Activated naive CD8-positive, alpha-beta T cell treated with anti-CD3 and anti-CD28 coated beads for 36 hours (primary cell): ENCODE results near the gene RAPGEF2. TPM values are rescaled to one million over a fixed set of nuclear protein-coding genes. Genes with fewer than 3 reads are reported as not detected.
"Not testable (repeated sequence)": the region's sequence is repeated elsewhere in the genome, so short reads cannot be mapped to it uniquely, and the experiment has no call there.

Experiments
- DNase-seq: peaks from one replicate; pipeline ENCODE4 v3.0.0; 2021
- H3K27ac Mint-ChIP-seq: one replicate; pipeline ENCODE4 v1.8.0; 2022; ENCODE audit warnings: mild to moderate bottlenecking, moderate library complexity, mixed read lengths
- H3K27me3 Mint-ChIP-seq: one replicate; pipeline ENCODE4 v1.8.0; 2022; ENCODE audit warnings: mild to moderate bottlenecking, mixed read lengths
- H3K36me3 Mint-ChIP-seq: one replicate; pipeline ENCODE4 v1.8.0; 2021; ENCODE audit warnings: mild to moderate bottlenecking, mixed read lengths
- H3K4me1 Mint-ChIP-seq: one replicate; pipeline ENCODE4 v1.8.0; 2021; ENCODE audit warnings: mixed read lengths
- H3K4me3 Mint-ChIP-seq: one replicate; pipeline ENCODE4 v1.8.0; 2022; ENCODE audit warnings: mild to moderate bottlenecking, moderate library complexity, mixed read lengths
- H3K9me3 Mint-ChIP-seq: one replicate; pipeline ENCODE4 v1.8.0; 2022; ENCODE audit warnings: mixed read lengths
- total RNA-seq, 2 experiments: library from RNA; stranded (reverse); gene quantifications; one replicate each; pipeline ENCODE4 v1.2.3, GENCODE V29; 2021

RAPGEF2 gene
- total RNA-seq, 2 experiments from 2014 or later, result 19.2 to 22.7 TPM

DNA sequence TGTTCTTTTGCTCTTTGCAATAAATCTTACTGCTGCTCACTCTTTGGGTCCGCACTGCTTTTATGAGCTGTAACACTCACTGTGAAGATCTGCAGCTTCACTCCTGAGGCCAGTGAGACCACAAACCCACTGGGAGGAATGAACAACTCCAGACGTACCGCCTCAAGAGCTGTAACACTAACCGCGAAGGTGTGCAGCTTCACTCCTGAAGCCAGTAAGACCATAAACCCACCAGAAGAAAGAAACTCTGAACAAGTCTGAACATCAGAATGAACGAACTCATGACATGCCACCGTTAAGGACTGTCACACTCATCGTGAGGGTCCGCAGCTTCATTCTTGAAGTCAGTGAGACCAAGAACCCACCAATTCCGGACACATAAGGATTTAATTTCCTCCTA is 276.2 kb downstream of the RAPGEF2 start:
- H3K4me1 Mint-ChIP-seq, H3K4me3 Mint-ChIP-seq, H3K27ac Mint-ChIP-seq, H3K9me3 Mint-ChIP-seq, DNase-seq, H3K36me3 Mint-ChIP-seq: not testable (repeated sequence)
- H3K27me3 Mint-ChIP-seq, result peaks cover 32% of the 10 kb centered on the region

DNA sequence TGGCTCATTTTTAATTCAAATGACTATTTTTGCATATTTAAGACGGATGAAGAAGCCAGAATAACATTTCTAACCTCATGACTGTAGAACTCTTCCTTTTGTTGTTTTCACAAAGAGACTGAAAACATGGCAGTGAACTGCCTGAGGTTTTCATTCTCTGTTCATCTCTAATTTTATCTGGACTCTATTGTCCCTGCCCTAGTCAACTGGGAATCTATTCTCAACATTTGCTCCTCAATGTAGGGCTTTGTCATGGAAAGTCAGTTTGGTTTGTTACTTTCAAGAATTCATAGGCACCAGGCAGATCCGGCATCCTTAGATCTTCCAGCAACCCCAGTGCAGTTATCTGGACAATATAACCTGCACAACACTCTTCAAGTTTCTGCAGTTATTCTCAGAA is 277.0 kb downstream of the RAPGEF2 start:
- DNase-seq, result no peak
- no peaks in the 10 kb centered on the region for H3K9me3 Mint-ChIP-seq
- no peak overlapping the region for H3K4me3 Mint-ChIP-seq
- peaks cover 36% of the 10 kb centered on the region for H3K27me3 Mint-ChIP-seq
- H3K4me1 Mint-ChIP-seq, result no peaks in the 10 kb centered on the region
- no peaks in the 10 kb centered on the region for H3K36me3 Mint-ChIP-seq
- H3K27ac Mint-ChIP-seq, result no peak overlapping the region

DNA sequence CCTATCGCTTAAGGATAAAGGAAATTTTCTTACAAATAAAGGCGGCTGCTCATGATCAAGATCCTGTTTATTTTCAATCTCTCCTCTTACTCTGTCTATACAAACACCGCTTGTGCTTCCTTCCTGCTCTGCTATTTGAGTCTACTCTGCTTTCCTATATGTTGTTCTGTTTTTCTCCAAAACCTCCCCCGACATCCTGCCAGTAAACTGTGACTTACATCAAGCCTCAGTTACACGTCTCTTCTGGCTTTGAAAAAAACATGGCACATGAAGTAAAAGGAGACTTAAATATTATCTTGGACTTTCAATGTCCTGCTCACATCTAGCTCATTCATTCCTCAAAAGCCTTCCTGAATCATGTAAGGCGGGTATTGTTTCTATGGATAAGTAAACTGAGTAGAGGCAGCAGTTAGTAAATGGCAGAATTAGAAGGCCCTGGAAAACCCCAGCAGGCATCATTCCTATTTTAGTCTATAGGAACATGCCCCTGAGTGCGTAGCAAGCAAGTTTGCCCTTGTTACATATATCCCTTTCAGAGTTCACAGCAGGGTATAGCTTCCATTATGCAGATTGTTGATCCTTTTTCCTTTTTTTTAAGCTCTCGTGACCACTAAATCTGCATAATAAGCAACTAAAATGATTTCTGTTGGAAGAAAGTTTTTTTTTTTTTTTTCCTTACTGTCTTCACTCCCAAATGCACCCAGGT is 280.1 kb downstream of the RAPGEF2 start:
- Mint-ChIP-seq H3K27ac (no peak overlapping the region), H3K4me3 (no peak overlapping the region), H3K27me3 (peaks cover 53% of the 10 kb centered on the region), H3K4me1 (no peaks in the 10 kb centered on the region), H3K36me3 (no peaks in the 10 kb centered on the region), H3K9me3 (peaks cover 8% of the 10 kb centered on the region)
- DNase-seq, result no peak

DNA sequence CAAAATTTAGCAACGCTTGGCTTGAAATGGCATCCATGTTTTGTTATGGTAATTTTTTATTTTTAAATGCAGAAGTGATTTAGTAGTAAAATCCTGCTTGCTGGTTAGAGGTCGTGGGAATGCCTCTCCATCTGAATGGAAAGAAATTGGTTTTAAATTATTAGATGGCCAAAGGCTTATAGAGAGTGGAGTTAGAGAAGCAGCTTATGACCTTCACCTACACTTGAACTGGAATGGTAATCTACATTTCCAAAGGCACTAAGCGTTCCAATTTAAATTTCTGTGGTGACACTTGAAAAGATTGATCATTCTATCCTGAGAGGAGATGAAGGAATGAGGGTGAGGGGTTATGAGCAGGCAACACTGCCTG is 280.7 kb downstream of the RAPGEF2 start:
- DNase-seq, result no peak
- H3K27ac Mint-ChIP-seq, result no peak overlapping the region
- no peaks in the 10 kb centered on the region for H3K4me1 Mint-ChIP-seq
- H3K9me3 Mint-ChIP-seq, result peaks cover 8% of the 10 kb centered on the region
- peaks cover 56% of the 10 kb centered on the region for H3K27me3 Mint-ChIP-seq
- H3K4me3 Mint-ChIP-seq, result no peak overlapping the region
- no peaks in the 10 kb centered on the region for H3K36me3 Mint-ChIP-seq

DNA sequence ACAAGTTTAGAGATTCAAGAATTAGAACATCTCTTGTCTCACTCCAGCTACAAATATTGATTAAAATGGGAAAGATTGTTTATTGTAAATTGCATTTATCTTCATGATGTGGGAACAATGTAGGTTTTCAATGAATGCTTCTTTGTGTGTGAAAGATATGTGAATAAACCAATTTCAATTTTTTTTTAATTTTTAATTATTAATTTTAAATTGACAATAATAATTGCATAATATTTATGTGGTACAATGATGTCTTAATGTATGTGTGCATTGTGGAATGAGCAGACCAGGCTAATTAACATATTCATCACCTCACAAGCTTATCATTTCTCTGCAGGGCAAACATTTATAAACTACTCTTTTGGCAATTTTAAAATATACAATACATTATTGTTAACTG is 281.1 kb downstream of the RAPGEF2 start:
- DNase-seq, result no peak
- Mint-ChIP-seq H3K4me3 (no peak overlapping the region), H3K36me3 (no peaks in the 10 kb centered on the region), H3K27ac (no peak overlapping the region), H3K27me3 (peaks cover 58% of the 10 kb centered on the region), H3K4me1 (no peaks in the 10 kb centered on the region), H3K9me3 (peaks cover 8% of the 10 kb centered on the region)

DNA sequence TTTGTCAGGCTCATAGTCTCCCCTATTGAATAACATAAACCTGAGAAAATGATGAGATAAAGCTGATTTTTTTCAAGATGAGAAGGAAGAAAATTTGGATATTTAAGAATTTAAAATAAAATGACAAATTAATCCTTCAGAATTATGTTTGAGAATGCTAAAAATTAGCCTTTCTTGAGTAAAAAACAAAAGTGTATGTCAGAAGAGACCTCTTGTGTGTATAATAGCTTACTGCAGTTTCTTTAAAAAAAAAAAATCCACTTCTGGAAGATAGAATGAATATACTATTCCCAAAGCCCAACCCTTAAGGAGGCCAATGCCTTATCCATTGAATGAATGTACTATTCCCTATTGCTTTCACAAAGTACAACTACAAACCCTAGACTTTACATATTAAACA is 281.8 kb downstream of the RAPGEF2 start:
- Mint-ChIP-seq H3K9me3 (peaks cover 8% of the 10 kb centered on the region), H3K27me3 (peaks cover 58% of the 10 kb centered on the region), H3K27ac (no peak overlapping the region), H3K4me3 (no peak overlapping the region), H3K36me3 (no peaks in the 10 kb centered on the region), H3K4me1 (no peaks in the 10 kb centered on the region)
- DNase-seq, result no peak

DNA sequence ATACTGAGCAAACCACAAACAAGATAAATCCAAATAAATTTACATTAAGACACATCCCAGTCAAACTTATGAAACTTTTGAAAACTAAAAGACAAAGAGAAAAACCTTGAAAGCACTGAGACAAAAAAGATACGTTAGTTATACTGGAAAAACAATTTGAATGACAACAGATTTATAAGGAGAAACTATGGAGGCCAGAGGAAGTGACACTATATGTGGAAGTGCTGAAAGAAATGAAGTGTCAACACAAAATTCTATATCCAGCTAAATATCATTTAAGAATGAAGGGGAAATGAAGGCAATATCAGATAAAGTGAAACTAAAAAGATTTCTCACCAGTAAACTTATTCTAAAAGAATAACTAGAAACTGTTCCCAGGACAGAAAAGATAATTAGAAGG is 283.7 kb downstream of the RAPGEF2 start:
- Mint-ChIP-seq H3K9me3 (peaks cover 8% of the 10 kb centered on the region), H3K27ac (no peak overlapping the region), H3K27me3 (peaks cover 52% of the 10 kb centered on the region), H3K4me1 (peaks cover 3% of the 10 kb centered on the region), H3K4me3 (no peak overlapping the region), H3K36me3 (no peaks in the 10 kb centered on the region)
- no peak for DNase-seq

DNA sequence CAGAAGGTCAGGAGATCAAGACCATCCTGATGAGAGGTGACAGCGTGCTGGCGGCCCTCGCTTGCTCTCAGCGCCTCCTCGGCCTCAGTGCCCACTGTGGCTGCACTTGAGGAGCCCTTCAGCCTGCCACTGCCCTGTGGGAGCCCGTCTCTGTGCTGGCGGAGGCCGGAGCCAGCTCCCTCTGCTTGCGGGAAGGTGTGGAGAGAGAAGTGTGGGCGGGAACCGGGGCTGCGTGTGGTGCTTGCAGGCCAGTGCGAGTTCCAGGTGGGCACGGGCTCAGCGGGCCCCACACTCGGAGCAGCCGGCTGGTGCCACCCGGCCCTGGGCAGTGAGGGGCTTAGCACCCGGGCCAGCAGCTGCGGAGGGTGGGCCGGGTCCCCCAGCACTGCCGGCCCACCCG is 286.9 kb downstream of the RAPGEF2 start:
- peaks cover 42% of the 10 kb centered on the region for H3K27me3 Mint-ChIP-seq
- no peak overlapping the region for H3K4me3 Mint-ChIP-seq
- DNase-seq, result no peak
- H3K27ac Mint-ChIP-seq, result no peak overlapping the region
- H3K36me3 Mint-ChIP-seq, result no peaks in the 10 kb centered on the region
- peaks cover 3% of the 10 kb centered on the region for H3K4me1 Mint-ChIP-seq
- H3K9me3 Mint-ChIP-seq, result peaks cover 8% of the 10 kb centered on the region

DNA sequence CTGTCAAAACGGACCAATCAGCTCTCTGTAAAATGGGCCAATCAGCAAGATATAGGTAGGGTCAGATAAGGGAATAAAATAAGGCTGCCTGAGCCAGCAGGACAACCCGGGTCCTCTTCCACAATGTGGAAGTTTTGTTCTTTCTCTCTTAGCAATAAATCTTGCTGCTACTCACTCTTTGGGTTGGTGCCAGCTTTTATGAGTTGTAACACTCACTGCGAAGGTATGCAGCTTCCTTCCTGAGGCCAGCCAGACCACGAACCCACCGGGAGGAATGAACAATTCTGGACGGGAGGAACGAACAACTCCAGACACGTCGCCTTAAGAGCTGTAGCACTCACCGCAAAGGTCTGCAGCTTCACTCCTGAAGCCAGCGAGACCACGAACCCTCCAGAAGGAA is 287.8 kb downstream of the RAPGEF2 start:
- Mint-ChIP-seq H3K4me1 (peaks cover 3% of the 10 kb centered on the region), H3K9me3 (peaks cover 8% of the 10 kb centered on the region), H3K27me3 (peaks cover 35% of the 10 kb centered on the region), H3K36me3 (no peaks in the 10 kb centered on the region), H3K27ac (no peak overlapping the region), H3K4me3 (no peak overlapping the region)
- DNase-seq, result no peak

DNA sequence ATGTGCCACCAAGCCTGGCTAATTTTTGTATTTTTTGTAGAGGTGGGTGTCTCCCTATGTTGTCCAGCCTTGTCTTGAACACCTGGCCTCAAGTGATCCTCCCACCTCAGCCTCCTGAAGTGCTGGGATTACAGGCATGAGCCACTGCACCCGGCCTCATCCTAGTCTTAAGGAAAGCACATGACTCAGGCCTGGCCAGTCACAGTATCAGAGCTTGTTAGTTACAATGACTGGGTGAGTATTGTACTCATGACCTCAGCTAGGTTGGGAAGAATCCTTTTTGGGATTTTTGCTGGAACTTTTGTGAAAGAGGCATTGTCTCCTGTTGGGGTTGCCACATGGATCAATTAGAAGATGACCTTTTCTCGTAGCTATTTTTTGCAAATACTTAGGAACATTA is 292.8 kb downstream of the RAPGEF2 start:
- Mint-ChIP-seq H3K4me1 (peaks cover 1% of the 10 kb centered on the region), H3K4me3 (no peak overlapping the region), H3K9me3 (no peaks in the 10 kb centered on the region), H3K27me3 (peaks cover 9% of the 10 kb centered on the region), H3K27ac (no peak overlapping the region), H3K36me3 (no peaks in the 10 kb centered on the region)
- DNase-seq, result no peak

DNA sequence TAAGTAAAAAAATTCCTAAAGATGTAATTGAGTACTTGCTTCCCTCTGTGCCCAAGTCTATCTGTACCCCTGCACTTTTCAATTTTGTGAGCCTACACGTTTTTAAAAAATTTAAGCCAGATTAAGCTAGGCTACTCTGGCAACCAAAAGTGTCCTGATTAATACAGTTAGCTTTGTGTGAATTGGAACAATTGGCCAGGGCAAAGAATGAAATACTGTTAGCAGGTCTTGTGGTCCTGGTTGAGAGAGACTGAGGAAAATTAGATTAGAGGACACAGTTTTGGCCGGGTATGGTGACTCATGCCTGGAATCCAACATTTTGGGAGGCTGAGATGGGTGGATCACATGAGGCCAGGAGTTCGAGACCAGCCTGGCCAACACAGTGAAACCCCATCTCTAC is 293.3 kb downstream of the RAPGEF2 start:
- Mint-ChIP-seq H3K36me3 (no peaks in the 10 kb centered on the region), H3K9me3 (no peaks in the 10 kb centered on the region), H3K4me1 (no peaks in the 10 kb centered on the region), H3K27ac (no peak overlapping the region), H3K27me3 (peaks cover 5% of the 10 kb centered on the region), H3K4me3 (no peak overlapping the region)
- DNase-seq, result no peak

DNA sequence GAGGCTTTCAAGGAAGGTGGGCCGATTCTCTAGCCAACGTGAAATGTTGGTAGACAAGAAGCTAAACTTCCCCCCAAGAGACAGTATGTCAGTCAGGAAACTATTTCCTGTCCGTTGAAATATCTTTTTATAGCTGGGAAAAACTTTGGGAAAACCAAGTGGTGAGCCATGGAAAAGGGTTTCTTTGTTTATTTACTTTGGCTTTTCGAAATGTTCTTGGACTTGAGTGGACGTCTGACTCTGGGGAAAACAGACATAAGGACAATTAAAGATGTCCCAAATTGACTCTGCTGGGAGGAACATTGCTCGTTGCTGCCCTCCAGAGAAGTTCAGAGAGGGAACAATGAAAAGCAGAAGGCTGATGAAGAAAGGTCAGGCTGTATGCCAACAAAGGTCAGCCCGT is 295.4 kb downstream of the RAPGEF2 start:
- Mint-ChIP-seq H3K27me3 (peaks cover 11% of the 10 kb centered on the region), H3K9me3 (no peaks in the 10 kb centered on the region), H3K27ac (no peak overlapping the region), H3K4me1 (no peaks in the 10 kb centered on the region), H3K4me3 (no peak overlapping the region), H3K36me3 (no peaks in the 10 kb centered on the region)
- no peak for DNase-seq

DNA sequence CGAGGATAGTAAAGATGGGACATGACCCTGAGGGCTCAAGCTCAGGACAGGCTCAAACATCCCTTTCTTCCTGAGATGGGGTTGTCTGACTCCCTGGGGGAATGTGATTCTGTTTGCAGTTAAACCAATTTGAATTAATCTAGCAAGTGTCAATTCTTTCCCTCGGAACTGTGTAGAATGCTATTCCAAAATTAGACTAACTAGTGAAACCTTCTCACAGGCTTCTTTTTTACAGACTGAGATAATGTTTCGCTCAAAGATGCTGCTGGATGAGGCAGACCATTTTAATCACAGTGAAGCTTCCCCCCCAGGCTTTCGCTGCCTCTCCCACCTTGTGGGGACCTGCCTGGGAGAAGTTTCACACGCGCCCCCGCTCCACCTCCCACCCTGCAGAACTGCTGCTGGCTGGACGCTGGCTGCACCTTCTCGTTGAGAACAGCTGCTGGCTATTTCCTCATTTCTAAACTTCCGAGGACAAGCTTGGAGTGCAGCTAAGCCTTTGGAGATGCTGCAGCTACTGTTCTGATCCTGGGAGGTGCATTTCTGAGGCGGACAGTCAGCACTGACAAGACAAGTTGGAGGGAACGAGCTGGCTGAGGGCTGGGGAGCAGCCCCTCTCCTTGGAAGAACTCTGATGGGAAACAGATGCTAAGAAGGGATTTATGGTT is 297.8 kb downstream of the RAPGEF2 start:
- Mint-ChIP-seq H3K27ac (no peak overlapping the region), H3K9me3 (no peaks in the 10 kb centered on the region), H3K4me1 (no peaks in the 10 kb centered on the region), H3K4me3 (no peak overlapping the region), H3K27me3 (peaks cover 11% of the 10 kb centered on the region), H3K36me3 (no peaks in the 10 kb centered on the region)
- no peak for DNase-seq

DNA sequence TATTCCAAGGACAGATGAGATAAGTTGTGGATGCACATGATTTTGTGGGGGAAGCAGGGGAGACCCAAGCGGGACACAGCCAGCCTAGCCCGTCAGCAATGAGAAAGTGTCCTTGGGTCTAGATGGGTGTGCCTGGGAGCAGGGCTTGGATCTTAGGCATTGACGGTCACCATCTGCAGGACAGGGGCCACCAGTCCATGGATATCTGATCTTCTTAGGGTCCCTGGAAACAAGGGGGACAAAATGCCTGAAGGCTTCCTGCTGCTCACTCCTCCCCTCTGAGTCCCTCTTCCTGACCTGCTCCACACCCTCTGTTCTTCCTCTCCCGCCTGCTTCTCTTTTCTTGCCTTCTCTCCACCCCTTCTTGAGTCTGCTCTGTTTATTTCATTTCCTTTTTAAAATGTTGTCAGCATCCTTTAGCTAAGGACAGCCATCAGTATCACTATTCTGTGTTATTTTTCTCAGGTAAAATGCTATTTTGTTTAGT is 298.4 kb downstream of the RAPGEF2 start:
- Mint-ChIP-seq H3K36me3 (no peaks in the 10 kb centered on the region), H3K27me3 (peaks cover 11% of the 10 kb centered on the region), H3K4me3 (no peak overlapping the region), H3K9me3 (no peaks in the 10 kb centered on the region), H3K4me1 (no peaks in the 10 kb centered on the region), H3K27ac (no peak overlapping the region)
- DNase-seq, result no peak

DNA sequence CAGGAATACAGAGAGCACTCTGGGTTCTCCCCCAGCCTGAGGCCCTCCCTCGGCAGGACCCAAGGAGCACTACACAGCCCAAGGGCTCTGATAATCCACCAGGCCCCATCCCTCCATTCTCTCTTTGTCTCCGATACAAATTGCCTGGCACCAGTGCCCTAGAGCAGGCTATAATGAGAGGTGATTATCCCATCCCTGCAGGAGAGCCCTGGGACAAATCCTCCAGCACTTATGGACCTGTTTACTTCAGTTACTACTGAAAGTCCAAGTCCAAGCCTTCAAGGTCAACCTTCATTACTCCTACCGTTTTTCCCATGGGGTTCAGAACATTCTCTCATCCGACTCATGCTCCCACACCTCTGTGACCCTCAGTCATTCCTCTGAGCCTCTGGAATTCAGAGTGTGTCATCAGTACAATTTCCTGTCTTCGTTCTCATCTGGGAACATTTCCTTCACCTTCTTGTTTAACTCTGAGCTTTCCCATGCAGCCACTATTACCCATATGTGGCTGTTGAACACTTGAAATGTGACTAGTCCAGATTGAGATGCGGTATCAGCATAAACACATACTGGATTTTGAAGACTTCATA is 299.0 kb downstream of the RAPGEF2 start:
- H3K27me3 Mint-ChIP-seq, result peaks cover 11% of the 10 kb centered on the region
- no peak for DNase-seq
- no peak overlapping the region for H3K27ac Mint-ChIP-seq
- no peak overlapping the region for H3K4me3 Mint-ChIP-seq
- no peaks in the 10 kb centered on the region for H3K9me3 Mint-ChIP-seq
- H3K36me3 Mint-ChIP-seq, result no peaks in the 10 kb centered on the region
- H3K4me1 Mint-ChIP-seq, result no peaks in the 10 kb centered on the region
